Brain microvascular endothelial cell (primary cell): Measurements from ENCODE around the gene CARD14.
"Not testable (repeated sequence)": the region's sequence is repeated elsewhere in the genome, so short reads cannot be mapped to it uniquely, and the experiment has no call there.

ENCODE experiments used
- DNase-seq: peaks from one replicate; pipeline ENCODE4 v3.0.0-alpha.2; 2020
- H3K27ac ChIP-seq: fragments of 250-450 bp; sonication (Bioruptor Pico); 2 replicates; pipeline ENCODE4 v1.5.1; 2020; ENCODE audit warnings: mild to moderate bottlenecking, moderate library complexity
- H3K27me3 ChIP-seq: fragments of 250-450 bp; sonication (Bioruptor Pico); replicated peaks from 2 replicates; pipeline ENCODE4 v1.5.1; 2020; ENCODE audit warnings: mild to moderate bottlenecking
- H3K36me3 ChIP-seq: fragments of 250-450 bp; sonication (Bioruptor Pico); replicated peaks from 2 replicates; pipeline ENCODE4 v1.5.1; 2020; ENCODE audit warnings: mild to moderate bottlenecking
- H3K4me3 ChIP-seq: 2 replicates; pipeline ENCODE4 v1.5.1; 2011; ENCODE audit warnings: low read depth, mild to moderate bottlenecking, control low read depth, low read length, moderate library complexity
- CTCF ChIP-seq: IDR thresholded peaks from 2 replicates; pipeline ENCODE4 v1.5.1; 2011; ENCODE audit warnings: low read depth, mild to moderate bottlenecking, moderate library complexity, low read length, control low read depth, inconsistent platforms; ENCODE audit errors: missing control alignments
- in situ Hi-C: cut with HindIII; loops from 2 replicates; pipeline ENCODE4 v1.10.0; 2017; ENCODE audit warnings: low sequenced_read_pairs, low pct_ligation_motif_present

CARD14 gene

GRCh38 chr17:80153004-80153403 is 16.8 kb upstream of the CARD14 start:
- no peaks in the 10 kb centered on the region for H3K27me3 ChIP-seq
- in situ Hi-C loops, result no loop called here
- DNase-seq, result no peak
- no peak overlapping the region for H3K4me3 ChIP-seq
- H3K27ac ChIP-seq, result no peak overlapping the region
- H3K36me3 ChIP-seq, result no peaks in the 10 kb centered on the region
- no peak for TF ChIP-seq CTCF

GRCh38 chr17:80154166-80154565 is 15.7 kb upstream of the CARD14 start:
- no peak for TF ChIP-seq CTCF
- Histone ChIP-seq H3K27me3 (no peaks in the 10 kb centered on the region), H3K27ac (no peak overlapping the region), H3K36me3 (no peaks in the 10 kb centered on the region), H3K4me3 (no peak overlapping the region)
- in situ Hi-C loops, result no loop called here
- no peak for DNase-seq

GRCh38 chr17:80155600-80155999 is 14.2 kb upstream of the CARD14 start:
- H3K27ac ChIP-seq, DNase-seq, H3K4me3 ChIP-seq, H3K36me3 ChIP-seq, in situ Hi-C loops, H3K27me3 ChIP-seq: not testable (repeated sequence)

GRCh38 chr17:80158846-80159245 is 11.0 kb upstream of the CARD14 start:
- TF ChIP-seq CTCF, result no peak

GRCh38 chr17:80160536-80160935 is 9.3 kb upstream of the CARD14 start:
- Histone ChIP-seq H3K36me3 (no peaks in the 10 kb centered on the region), H3K27ac (no peak overlapping the region), H3K4me3 (no peak overlapping the region), H3K27me3 (no peaks in the 10 kb centered on the region)
- TF ChIP-seq CTCF, result no peak
- no peak for DNase-seq
- in situ Hi-C loops, result no loop called here

More at GRCh38 chr17:80158846-80159245, 11.0 kb upstream of the CARD14 start:
- H3K27ac ChIP-seq, result no peak overlapping the region
- no peak for DNase-seq
- no peaks in the 10 kb centered on the region for H3K27me3 ChIP-seq
- no peak overlapping the region for H3K4me3 ChIP-seq
- H3K36me3 ChIP-seq, result no peaks in the 10 kb centered on the region
- in situ Hi-C loops, result no loop called here

GRCh38 chr17:80163336-80163735 is 6.5 kb upstream of the CARD14 start:
- Histone ChIP-seq H3K4me3 (no peak overlapping the region), H3K36me3 (no peaks in the 10 kb centered on the region), H3K27me3 (no peaks in the 10 kb centered on the region), H3K27ac (no peak overlapping the region)
- in situ Hi-C loops, result no loop called here
- DNase-seq, result no peak
- TF ChIP-seq CTCF, result no peak
